RWPE2 (cell line): ENCODE data around the gene CYTIP.

ENCODE experiments used
- ATAC-seq: fragments of 200-7000 bp; cut with Tn5 transposase; 3 replicates; pipeline ENCODE4 v1.9.1; 2021; ENCODE audit warnings: low read depth
- DNase-seq: peaks from one replicate; pipeline ENCODE4 v3.0.0-alpha.2; 2020; ENCODE audit warnings: low spot score
- H3K27ac ChIP-seq: fragments of 450-650 bp; 2 replicates; pipeline ENCODE4 v1.5.1; 2017; ENCODE audit warnings: mild to moderate bottlenecking; ENCODE audit not compliant: poor library complexity, severe bottlenecking
- H3K27me3 ChIP-seq: fragments of 250-450 bp; sonication (Bioruptor Pico); 2 replicates; pipeline ENCODE4 v1.5.1; 2021; ENCODE audit warnings: mild to moderate bottlenecking, moderate library complexity; ENCODE audit not compliant: insufficient read depth, poor library complexity, severe bottlenecking
- H3K36me3 ChIP-seq: fragments of 250-450 bp; sonication (Bioruptor Pico); 2 replicates; pipeline ENCODE4 v1.5.1; 2020; ENCODE audit warnings: low read depth, mild to moderate bottlenecking, moderate library complexity
- H3K4me1 ChIP-seq: fragments of 250-450 bp; sonication (Bioruptor Pico); 2 replicates; pipeline ENCODE4 v1.5.1; 2021; ENCODE audit warnings: mild to moderate bottlenecking, moderate library complexity; ENCODE audit not compliant: insufficient read depth, poor library complexity, severe bottlenecking
- H3K4me3 ChIP-seq: fragments of 250-450 bp; sonication (Bioruptor Pico); 2 replicates; pipeline ENCODE4 v1.5.1; 2021; ENCODE audit warnings: mild to moderate bottlenecking, moderate library complexity; ENCODE audit not compliant: severe bottlenecking
- H3K9me3 ChIP-seq: fragments of 250-450 bp; sonication (Bioruptor Pico); 2 replicates; pipeline ENCODE4 v1.5.1; 2021; ENCODE audit warnings: mild to moderate bottlenecking, moderate library complexity; ENCODE audit not compliant: severe bottlenecking
- CTCF ChIP-seq: fragments of 450-650 bp; IDR thresholded peaks from one replicate; pipeline ENCODE4 v1.5.1; 2017; ENCODE audit warnings: mild to moderate bottlenecking, moderate library complexity; ENCODE audit not compliant: poor library complexity, severe bottlenecking

Gene CYTIP

GRCh38 chr2:157395811-157396210 lies 48.1 kb downstream of the CYTIP start:
- no peaks in the 10 kb centered on the region for H3K4me1 ChIP-seq
- no peak for TF ChIP-seq CTCF
- no peak for ATAC-seq
- no peak overlapping the region for H3K27ac ChIP-seq
- no peak for DNase-seq
- H3K27me3 ChIP-seq: no peaks in the 10 kb centered on the region
- H3K9me3 ChIP-seq: no peaks in the 10 kb centered on the region
- H3K36me3 ChIP-seq: no peaks in the 10 kb centered on the region
- H3K4me3 ChIP-seq: no peak overlapping the region

GRCh38 chr2:157394928-157395327 lies 49.0 kb downstream of the CYTIP start:
- H3K36me3 ChIP-seq: no peaks in the 10 kb centered on the region
- H3K9me3 ChIP-seq: no peaks in the 10 kb centered on the region
- no peak for DNase-seq
- ATAC-seq: no peak
- no peaks in the 10 kb centered on the region for H3K27me3 ChIP-seq
- no peak overlapping the region for H3K4me3 ChIP-seq
- no peak for TF ChIP-seq CTCF
- no peaks in the 10 kb centered on the region for H3K4me1 ChIP-seq
- H3K27ac ChIP-seq: no peak overlapping the region

GRCh38 chr2:157393348-157393747 lies 50.5 kb downstream of the CYTIP start:
- Histone ChIP-seq H3K4me3 (no peak overlapping the region), H3K4me1 (no peaks in the 10 kb centered on the region), H3K27ac (no peak overlapping the region), H3K27me3 (no peaks in the 10 kb centered on the region), H3K9me3 (no peaks in the 10 kb centered on the region), H3K36me3 (no peaks in the 10 kb centered on the region)
- no peak for DNase-seq
- no peak for TF ChIP-seq CTCF
- ATAC-seq: no peak

GRCh38 chr2:157388827-157389226 lies 55.1 kb downstream of the CYTIP start:
- no peak overlapping the region for H3K4me3 ChIP-seq
- H3K9me3 ChIP-seq: no peaks in the 10 kb centered on the region
- H3K27me3 ChIP-seq: no peaks in the 10 kb centered on the region
- no peak overlapping the region for H3K27ac ChIP-seq
- H3K36me3 ChIP-seq: no peaks in the 10 kb centered on the region
- H3K4me1 ChIP-seq: no peaks in the 10 kb centered on the region
- no peak for TF ChIP-seq CTCF
- ATAC-seq: no peak
- DNase-seq: no peak

GRCh38 chr2:157386747-157387146 lies 57.1 kb downstream of the CYTIP start:
- no peaks in the 10 kb centered on the region for H3K9me3 ChIP-seq

More at GRCh38 chr2:157386747-157387146, 57.1 kb downstream of the CYTIP start:
- no peak for TF ChIP-seq CTCF
- Histone ChIP-seq H3K27ac (no peak overlapping the region), H3K36me3 (no peaks in the 10 kb centered on the region), H3K27me3 (no peaks in the 10 kb centered on the region), H3K4me3 (no peak overlapping the region), H3K4me1 (no peaks in the 10 kb centered on the region)
- no peak for ATAC-seq
- no peak for DNase-seq
